Keratinocyte (primary cell): ENCODE measurements around the gene EPB41L4B.

ENCODE experiments used
- CTCF ChIP-seq, 3 experiments: IDR thresholded peaks in 1 of 3; conservative IDR thresholded peaks in 1 of 3; optimal IDR thresholded peaks in 1 of 3; 2 replicates in 2 of 3; 3 replicates in 1 of 3; pipeline versions ENCODE3 to v1.5.1; 2011; ENCODE audit warnings: low read length in 3 of 3, mild to moderate bottlenecking in 3 of 3, moderate library complexity in 2 of 3, control low read depth in 1 of 3, inconsistent platforms in 1 of 3; ENCODE audit not compliant: insufficient read depth in 2 of 3; ENCODE audit errors: extremely low read depth in 1 of 3
- EZH2 ChIP-seq: IDR thresholded peaks from one replicate; pipeline ENCODE4 v1.6.1; 2012; ENCODE audit warnings: inconsistent platforms, mild to moderate bottlenecking, low read length, moderate library complexity

DNA sequence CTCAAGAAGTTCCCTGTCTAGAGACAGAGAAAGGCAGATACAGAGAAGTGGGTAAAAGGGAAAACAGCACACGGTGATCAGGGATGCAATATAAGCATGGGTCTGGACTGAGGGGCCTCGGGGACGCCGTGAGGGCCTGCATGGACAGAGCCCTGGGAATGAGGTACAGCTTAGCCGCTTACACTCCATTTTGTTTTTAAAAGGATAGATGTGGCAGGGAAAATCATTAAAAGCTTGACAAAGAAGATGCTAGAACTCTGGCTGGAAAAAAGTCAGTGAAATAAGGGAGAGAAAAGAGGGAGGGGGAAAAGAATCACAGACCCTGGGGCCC, 69.1 kb downstream of the EPB41L4B start:
- TF ChIP-seq CTCF (optimal IDR thresholded peaks at IDR 0.05 in 1 of 3, IDR thresholded peaks at IDR 0.05 in 1 of 3, conservative IDR thresholded peaks at IDR 0.05 in 1 of 3; ENCODE audit: extremely low read depth in 1 of 3, insufficient read depth in 2 of 3, low read length in 3 of 3) (no peak), EZH2 (no peak)
